Measurements from ENCODE around the gene ZSWIM8.

DNA sequence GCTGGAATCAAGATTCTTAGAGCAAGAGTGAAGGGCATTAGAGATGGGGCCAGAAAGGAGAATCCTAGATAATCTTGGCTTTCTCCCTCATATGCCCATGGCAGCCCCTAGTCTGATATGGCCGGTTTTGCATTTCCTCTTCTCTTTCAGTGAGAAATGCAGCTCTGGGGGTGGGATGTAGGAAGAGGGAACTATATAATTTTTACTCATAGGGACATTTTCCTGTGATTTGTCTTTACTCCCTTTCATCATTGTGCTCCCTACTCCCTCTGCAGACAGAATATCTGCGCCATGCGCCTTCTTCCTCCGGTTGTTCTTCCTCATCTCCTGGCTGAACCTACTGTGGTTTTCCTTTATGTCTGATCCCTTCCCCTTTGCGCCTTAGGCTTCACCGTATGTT is 20.3 kb upstream of the ZSWIM8 start:
- TF ChIP-seq, protein P1, sequence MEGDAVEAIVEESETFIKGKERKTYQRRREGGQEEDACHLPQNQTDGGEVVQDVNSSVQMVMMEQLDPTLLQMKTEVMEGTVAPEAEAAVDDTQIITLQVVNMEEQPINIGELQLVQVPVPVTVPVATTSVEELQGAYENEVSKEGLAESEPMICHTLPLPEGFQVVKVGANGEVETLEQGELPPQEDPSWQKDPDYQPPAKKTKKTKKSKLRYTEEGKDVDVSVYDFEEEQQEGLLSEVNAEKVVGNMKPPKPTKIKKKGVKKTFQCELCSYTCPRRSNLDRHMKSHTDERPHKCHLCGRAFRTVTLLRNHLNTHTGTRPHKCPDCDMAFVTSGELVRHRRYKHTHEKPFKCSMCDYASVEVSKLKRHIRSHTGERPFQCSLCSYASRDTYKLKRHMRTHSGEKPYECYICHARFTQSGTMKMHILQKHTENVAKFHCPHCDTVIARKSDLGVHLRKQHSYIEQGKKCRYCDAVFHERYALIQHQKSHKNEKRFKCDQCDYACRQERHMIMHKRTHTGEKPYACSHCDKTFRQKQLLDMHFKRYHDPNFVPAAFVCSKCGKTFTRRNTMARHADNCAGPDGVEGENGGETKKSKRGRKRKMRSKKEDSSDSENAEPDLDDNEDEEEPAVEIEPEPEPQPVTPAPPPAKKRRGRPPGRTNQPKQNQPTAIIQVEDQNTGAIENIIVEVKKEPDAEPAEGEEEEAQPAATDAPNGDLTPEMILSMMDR (IDR thresholded peaks at IDR 0.05; ENCODE audit: low read length), result no peak
- no peak for TF ChIP-seq EZH2 (optimal IDR thresholded peaks at IDR 0.05; ENCODE audit: low read depth, low read length)

All from MM.1S (cell line).